PC-9 (cell line): ENCODE measurements around the gene PTPRG.

Experiments
- CTCF ChIP-seq: fragments of 200-600 bp; sonication (generic); conservative IDR thresholded peaks from 2 replicates; pipeline ENCODE4 v1.6.1; 2017; ENCODE audit warnings: mixed run types, antibody characterized with exemption, mild to moderate bottlenecking, moderate library complexity
- EZH2 ChIP-seq: fragments of 200-600 bp; sonication (generic); IDR thresholded peaks from 2 replicates; pipeline ENCODE4 v1.8.0; 2017; ENCODE audit warnings: antibody characterized with exemption, low read depth

- TF ChIP-seq EZH2, result no peak
- TF ChIP-seq CTCF, result no peak
Measured at GRCh38 chr3:61575893-61576292, 14.5 kb downstream of the PTPRG start.
